KOPT-K1 (cell line): ENCODE results near the gene SREK1.
"Not testable (repeated sequence)": the region's sequence is repeated elsewhere in the genome, so short reads cannot be mapped to it uniquely, and the experiment has no call there.

Experiments used
- H3K27ac ChIP-seq: fragments of 200-600 bp; sonication (generic); 2 replicates; pipeline ENCODE4 v1.5.1; 2016; ENCODE audit warnings: antibody characterized with exemption, mild to moderate bottlenecking, low read depth, low read length; ENCODE audit not compliant: poor library complexity, severe bottlenecking
- H3K36me3 ChIP-seq: fragments of 200-600 bp; sonication (generic); 2 replicates; pipeline ENCODE4 v1.5.1; 2017; ENCODE audit warnings: antibody characterized with exemption, mild to moderate bottlenecking, low read length, moderate library complexity; ENCODE audit not compliant: insufficient read depth
- H3K9me3 ChIP-seq: fragments of 200-600 bp; sonication (generic); 2 replicates; pipeline ENCODE4 v1.5.1; 2017; ENCODE audit warnings: antibody characterized with exemption, low read length, mild to moderate bottlenecking; ENCODE audit not compliant: insufficient read depth, poor library complexity, severe bottlenecking

SREK1 gene

GRCh38 chr5:66179297-66180051 lies 35.4 kb downstream of the SREK1 start:
- Histone ChIP-seq H3K27ac (no peak overlapping the region), H3K9me3 (no peaks in the 10 kb centered on the region), H3K36me3 (peaks cover 96% of the 10 kb centered on the region)

GRCh38 chr5:66180282-66181155 lies 36.4 kb downstream of the SREK1 start:
- H3K9me3 ChIP-seq: no peaks in the 10 kb centered on the region
- no peak overlapping the region for H3K27ac ChIP-seq
- peaks cover 92% of the 10 kb centered on the region for H3K36me3 ChIP-seq

- no peaks in the 10 kb centered on the region for H3K9me3 ChIP-seq
- no peak overlapping the region for H3K27ac ChIP-seq
- peaks cover 36% of the 10 kb centered on the region for H3K36me3 ChIP-seq
Measured at GRCh38 chr5:66186108-66186507, 42.0 kb downstream of the SREK1 start.

GRCh38 chr5:66193419-66193818 lies 49.3 kb downstream of the SREK1 start:
- no peak overlapping the region for H3K27ac ChIP-seq
- H3K9me3 ChIP-seq: no peaks in the 10 kb centered on the region
- H3K36me3 ChIP-seq: no peaks in the 10 kb centered on the region

- Histone ChIP-seq H3K27ac (no peak overlapping the region), H3K9me3 (no peaks in the 10 kb centered on the region)
Measured at GRCh38 chr5:66197764-66198405, 53.8 kb downstream of the SREK1 start.

GRCh38 chr5:66198837-66199236 lies 54.7 kb downstream of the SREK1 start:
- Histone ChIP-seq H3K27ac (no peak overlapping the region), H3K36me3 (no peaks in the 10 kb centered on the region), H3K9me3 (no peaks in the 10 kb centered on the region)

More at GRCh38 chr5:66197764-66198405, 53.8 kb downstream of the SREK1 start:
- no peaks in the 10 kb centered on the region for H3K36me3 ChIP-seq

- H3K36me3 ChIP-seq: no peaks in the 10 kb centered on the region
- no peak overlapping the region for H3K27ac ChIP-seq
- no peaks in the 10 kb centered on the region for H3K9me3 ChIP-seq
Measured at GRCh38 chr5:66203531-66203930, 59.4 kb downstream of the SREK1 start.

GRCh38 chr5:66206465-66206864 lies 62.4 kb downstream of the SREK1 start:
- H3K36me3 ChIP-seq: no peaks in the 10 kb centered on the region
- no peaks in the 10 kb centered on the region for H3K9me3 ChIP-seq
- no peak overlapping the region for H3K27ac ChIP-seq

GRCh38 chr5:66207800-66208561 lies 63.9 kb downstream of the SREK1 start:
- H3K9me3 ChIP-seq: no peaks in the 10 kb centered on the region
- H3K36me3 ChIP-seq: no peaks in the 10 kb centered on the region
- no peak overlapping the region for H3K27ac ChIP-seq

GRCh38 chr5:66209350-66209749 lies 65.2 kb downstream of the SREK1 start:
- H3K27ac ChIP-seq: no peak overlapping the region
- H3K36me3 ChIP-seq: no peaks in the 10 kb centered on the region
- no peaks in the 10 kb centered on the region for H3K9me3 ChIP-seq

GRCh38 chr5:66209794-66210193 lies 65.7 kb downstream of the SREK1 start:
- Histone ChIP-seq H3K36me3 (no peaks in the 10 kb centered on the region), H3K27ac (no peak overlapping the region), H3K9me3 (no peaks in the 10 kb centered on the region)

- Histone ChIP-seq H3K36me3 (no peaks in the 10 kb centered on the region), H3K9me3 (no peaks in the 10 kb centered on the region), H3K27ac (no peak overlapping the region)
Measured at GRCh38 chr5:66213533-66213932, 69.4 kb downstream of the SREK1 start.

GRCh38 chr5:66222455-66222854 lies 78.4 kb downstream of the SREK1 start:
- Histone ChIP-seq H3K27ac (no peak overlapping the region), H3K36me3 (no peaks in the 10 kb centered on the region), H3K9me3 (no peaks in the 10 kb centered on the region)

- H3K27ac ChIP-seq, H3K9me3 ChIP-seq, H3K36me3 ChIP-seq: not testable (repeated sequence)
Measured at GRCh38 chr5:66222896-66223295, 78.8 kb downstream of the SREK1 start.

GRCh38 chr5:66223637-66224036 lies 79.5 kb downstream of the SREK1 start:
- H3K27ac ChIP-seq: no peak overlapping the region
- no peaks in the 10 kb centered on the region for H3K9me3 ChIP-seq
- H3K36me3 ChIP-seq: no peaks in the 10 kb centered on the region
